Stimulated activated naive B cell treated with anti-CD40 and anti-IgM and Interleukin-4, amounts not matched to agents 10 μg/mL and 1 μg/mL and 100 μg/mL, for 72 hours (primary cell): ENCODE measurements around the gene RECK.
"Not testable (repeated sequence)": the region's sequence is repeated elsewhere in the genome, so short reads cannot be mapped to it uniquely, and the experiment has no call there.

Source experiments
- ATAC-seq, 2 donors: fragments of 150-1000 bp; cut with Tn5 transposase; replicated peaks; 2 replicates each; pipeline ENCODE4 v1.10.0; 2021; ENCODE audit warnings: moderate library complexity in 1 of 2
- DNase-seq: peaks from one replicate; pipeline ENCODE4 v3.0.0; 2021
- H3K27ac Mint-ChIP-seq: one replicate; pipeline ENCODE4 v1.8.0; 2022; ENCODE audit warnings: mild to moderate bottlenecking, mixed read lengths
- H3K27me3 Mint-ChIP-seq, 2 donors: one replicate each; pipeline ENCODE4 v1.8.0; 2022; ENCODE audit warnings: mixed read lengths in 2 of 2
- H3K36me3 Mint-ChIP-seq, 2 donors: one replicate each; pipeline ENCODE4 v1.8.0; 2022; ENCODE audit warnings: mixed read lengths in 2 of 2, mild to moderate bottlenecking in 1 of 2
- H3K4me1 Mint-ChIP-seq, 2 donors: one replicate each; pipeline ENCODE4 v1.8.0; 2022; ENCODE audit warnings: mixed read lengths in 2 of 2, mild to moderate bottlenecking in 1 of 2
- H3K4me3 Mint-ChIP-seq, 2 donors: one replicate each; pipeline ENCODE4 v1.8.0; 2022; ENCODE audit warnings: mild to moderate bottlenecking in 2 of 2, mixed read lengths in 2 of 2, moderate library complexity in 1 of 2
- H3K9me3 Mint-ChIP-seq, 2 donors: one replicate each; pipeline ENCODE4 v1.8.0; 2022; ENCODE audit warnings: mixed read lengths in 2 of 2, mild to moderate bottlenecking in 1 of 2

RECK gene

GRCh38 chr9:36150574-36151315 lies 114.0 kb downstream of the RECK start:
- Mint-ChIP-seq H3K27me3 (no peaks in the 10 kb centered on the region), H3K4me1 (peaks cover 38 to 67% of the 10 kb centered on the region in 2 donors), H3K36me3 (peaks cover 23 to 41% of the 10 kb centered on the region in 2 donors), H3K27ac (peak overlapping the region; percentile 98), H3K9me3 (peaks cover 5 to 7% of the 10 kb centered on the region in 2 donors), H3K4me3 (peak overlapping the region; percentile 79 to 85)
- no peak for ATAC-seq
- DNase-seq, result no peak

- Mint-ChIP-seq H3K4me3 (peak overlapping the region; percentile 79 to 85), H3K27me3 (no peaks in the 10 kb centered on the region), H3K27ac (peak overlapping the region; percentile 98), H3K4me1 (peaks cover 38 to 59% of the 10 kb centered on the region in 2 donors), H3K9me3 (peaks cover 0 to 2% of the 10 kb centered on the region in 2 donors), H3K36me3 (peaks cover 18 to 36% of the 10 kb centered on the region in 2 donors)
- ATAC-seq (peak; percentile 92 to 96), DNase-seq (peak; percentile 80)
Observed at GRCh38 chr9:36151316-36152210, 114.8 kb downstream of the RECK start.

- Mint-ChIP-seq H3K4me1 (peaks cover 37 to 55% of the 10 kb centered on the region in 2 donors), H3K36me3 (peaks cover 14 to 27% of the 10 kb centered on the region in 2 donors), H3K27ac (peak overlapping the region; percentile 78), H3K27me3 (no peaks in the 10 kb centered on the region), H3K4me3 (peak overlapping the region; percentile 52 to 61), H3K9me3 (peaks cover 0 to 3% of the 10 kb centered on the region in 2 donors)
- no peak for DNase-seq
- ATAC-seq, result peak in 1 of 2 donors; percentile 3
Observed at GRCh38 chr9:36152741-36153438, 116.2 kb downstream of the RECK start.

- Mint-ChIP-seq H3K36me3 (peaks cover 21 to 33% of the 10 kb centered on the region in 2 donors), H3K4me1 (peaks cover 39 to 58% of the 10 kb centered on the region in 2 donors), H3K4me3 (peak overlapping the region; percentile 52 to 61), H3K27me3 (no peaks in the 10 kb centered on the region), H3K9me3 (peaks cover 0 to 3% of the 10 kb centered on the region in 2 donors), H3K27ac (peak overlapping the region; percentile 82)
- ATAC-seq, result peak; percentile 21 to 28
- peak; percentile 37 for DNase-seq
Observed at GRCh38 chr9:36153746-36154145, 117.0 kb downstream of the RECK start.

DNA sequence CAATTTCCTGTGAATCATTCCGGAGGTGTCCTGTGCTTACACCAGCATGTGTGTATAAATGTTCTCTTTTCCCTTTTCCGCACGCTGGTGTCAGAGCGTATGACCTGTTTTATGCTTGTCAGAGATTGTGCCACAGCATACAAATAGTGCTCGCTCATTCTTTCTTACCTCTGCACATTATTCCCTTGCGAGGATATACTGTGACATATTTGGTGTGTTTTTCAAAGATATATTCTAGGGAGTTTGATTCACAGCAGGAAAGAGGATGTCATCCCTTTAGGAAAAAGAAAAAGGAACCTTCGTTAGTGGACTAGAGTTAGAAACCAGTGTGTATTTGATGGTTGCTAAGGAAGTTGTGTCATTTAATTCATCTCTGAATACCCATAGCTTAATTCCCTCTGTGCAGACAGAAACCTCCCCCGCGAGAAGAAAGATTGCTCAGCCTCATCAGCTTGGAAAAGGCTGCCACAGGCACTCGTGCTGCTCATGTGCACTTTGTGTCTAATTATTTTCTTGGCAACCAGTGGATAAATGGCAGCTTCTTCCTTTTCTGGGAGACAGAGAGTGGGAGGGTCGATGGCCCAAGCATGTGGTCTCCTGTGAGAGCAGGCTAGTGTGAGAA lies 117.7 kb downstream of the RECK start:
- peak overlapping the region; percentile 82 for H3K27ac Mint-ChIP-seq

GRCh38 chr9:36156116-36156515 lies 119.4 kb downstream of the RECK start:
- ATAC-seq (no peak), DNase-seq (no peak)
- Mint-ChIP-seq H3K4me3 (no peak overlapping the region), H3K36me3 (peaks cover 25 to 42% of the 10 kb centered on the region in 2 donors), H3K27ac (no peak overlapping the region), H3K27me3 (no peaks in the 10 kb centered on the region), H3K9me3 (peaks cover 0 to 3% of the 10 kb centered on the region in 2 donors), H3K4me1 (peaks cover 35 to 42% of the 10 kb centered on the region in 2 donors)

More for the DNA sequence above, 117.7 kb downstream of the RECK start:
- DNase-seq (no peak), ATAC-seq (peak in 1 of 2 donors; percentile 33)
- Mint-ChIP-seq H3K4me1 (peaks cover 39 to 58% of the 10 kb centered on the region in 2 donors), H3K9me3 (peaks cover 0 to 3% of the 10 kb centered on the region in 2 donors), H3K36me3 (peaks cover 23 to 36% of the 10 kb centered on the region in 2 donors), H3K27me3 (no peaks in the 10 kb centered on the region), H3K4me3 (peak overlapping the region; percentile 39 to 46)

- peaks cover 0 to 3% of the 10 kb centered on the region in 2 donors for H3K9me3 Mint-ChIP-seq
- ATAC-seq, result no peak
- no peak overlapping the region for H3K4me3 Mint-ChIP-seq
- peaks cover 25 to 26% of the 10 kb centered on the region in 2 donors for H3K4me1 Mint-ChIP-seq
- H3K36me3 Mint-ChIP-seq, result peaks cover 25 to 44% of the 10 kb centered on the region in 2 donors
- DNase-seq, result no peak
- H3K27ac Mint-ChIP-seq, result no peak overlapping the region
- H3K27me3 Mint-ChIP-seq, result no peaks in the 10 kb centered on the region
Observed at GRCh38 chr9:36158122-36158521, 121.4 kb downstream of the RECK start.

DNA sequence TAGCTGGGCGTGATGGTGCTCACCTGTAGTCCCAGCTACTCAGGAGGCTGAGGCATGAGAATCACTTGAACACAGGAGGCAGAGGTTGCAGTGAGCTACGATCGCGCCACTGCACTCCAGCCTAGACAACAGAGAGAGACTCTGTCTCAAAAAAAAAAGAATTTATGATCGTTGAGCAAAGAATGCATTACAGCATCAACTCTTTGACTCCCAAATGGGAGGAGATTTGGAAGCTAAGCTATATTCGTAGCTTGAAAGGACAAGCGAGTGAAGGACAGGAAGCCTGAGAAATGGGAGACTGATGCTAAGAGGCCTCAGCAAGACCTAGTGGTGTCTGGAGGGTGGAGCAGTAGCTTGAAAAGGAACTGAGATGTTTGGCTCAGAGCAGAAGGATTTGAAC lies 122.2 kb downstream of the RECK start:
- Mint-ChIP-seq H3K27me3 (no peaks in the 10 kb centered on the region), H3K27ac (no peak overlapping the region), H3K4me3 (no peak overlapping the region), H3K36me3 (peaks cover 21 to 39% of the 10 kb centered on the region in 2 donors), H3K4me1 (peaks cover 18% of the 10 kb centered on the region in 2 donors), H3K9me3 (peaks cover 0 to 3% of the 10 kb centered on the region in 2 donors)
- no peak for ATAC-seq
- no peak for DNase-seq

- not testable (repeated sequence) for H3K27me3 Mint-ChIP-seq, H3K27ac Mint-ChIP-seq, H3K4me3 Mint-ChIP-seq, DNase-seq, ATAC-seq, H3K9me3 Mint-ChIP-seq
- Mint-ChIP-seq H3K36me3 (peaks cover 19 to 36% of the 10 kb centered on the region in 2 donors), H3K4me1 (peaks cover 12% of the 10 kb centered on the region in 2 donors)
Observed at GRCh38 chr9:36159509-36159908, 122.8 kb downstream of the RECK start.

GRCh38 chr9:36160126-36160525 lies 123.4 kb downstream of the RECK start:
- not testable (repeated sequence) for DNase-seq, H3K27me3 Mint-ChIP-seq, ATAC-seq, H3K9me3 Mint-ChIP-seq, H3K27ac Mint-ChIP-seq, H3K4me3 Mint-ChIP-seq, H3K4me1 Mint-ChIP-seq
- peaks cover 19 to 32% of the 10 kb centered on the region in 2 donors for H3K36me3 Mint-ChIP-seq

DNA sequence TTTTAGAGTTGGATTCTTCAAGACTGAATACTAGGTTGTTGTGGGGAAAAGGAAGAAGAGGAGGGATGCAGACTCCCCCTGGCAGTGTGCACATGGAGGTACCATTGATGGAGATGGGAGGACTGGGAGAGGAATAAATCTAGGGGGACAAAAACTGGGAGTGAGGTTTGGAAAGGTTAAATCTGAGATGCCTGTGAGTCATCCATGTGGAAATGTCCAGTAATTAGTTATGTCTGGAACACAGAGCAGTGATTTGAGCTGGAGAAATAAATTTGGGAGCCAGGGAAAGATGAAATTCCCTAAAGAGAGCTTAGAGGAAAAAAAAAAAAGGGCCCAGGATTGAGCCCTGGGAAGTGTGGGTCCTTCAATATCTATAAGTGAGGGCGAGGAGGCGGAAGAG lies 124.5 kb downstream of the RECK start:
- Mint-ChIP-seq H3K36me3 (peaks cover 19 to 32% of the 10 kb centered on the region in 2 donors), H3K4me3 (no peak overlapping the region), H3K4me1 (peaks cover 9 to 10% of the 10 kb centered on the region in 2 donors), H3K9me3 (peaks cover 0 to 3% of the 10 kb centered on the region in 2 donors), H3K27ac (no peak overlapping the region), H3K27me3 (no peaks in the 10 kb centered on the region)
- DNase-seq (no peak), ATAC-seq (no peak)

DNA sequence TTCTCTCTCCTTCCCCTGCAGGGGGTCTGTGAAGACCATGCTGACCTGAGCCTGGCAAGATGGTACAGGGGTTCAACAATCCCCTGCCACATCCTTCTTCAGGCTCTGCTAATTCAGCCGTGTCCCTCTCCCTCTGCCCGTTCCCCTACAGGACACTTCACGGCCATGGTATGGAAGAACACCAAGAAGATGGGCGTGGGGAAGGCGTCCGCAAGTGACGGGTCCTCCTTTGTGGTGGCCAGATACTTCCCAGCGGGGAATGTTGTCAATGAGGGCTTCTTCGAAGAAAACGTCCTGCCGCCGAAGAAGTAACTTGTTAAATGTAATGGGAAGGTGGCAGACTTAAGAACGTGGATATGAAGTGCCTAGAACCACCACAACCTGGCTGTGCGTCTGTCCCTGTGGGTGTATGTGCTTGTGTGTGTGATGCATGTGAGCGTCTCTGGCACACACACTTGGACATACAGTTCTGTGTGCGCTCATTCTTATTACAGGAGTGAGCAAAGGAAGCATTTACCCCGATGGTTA lies 125.6 kb downstream of the RECK start:
- peaks cover 15 to 27% of the 10 kb centered on the region in 2 donors for H3K36me3 Mint-ChIP-seq

DNA sequence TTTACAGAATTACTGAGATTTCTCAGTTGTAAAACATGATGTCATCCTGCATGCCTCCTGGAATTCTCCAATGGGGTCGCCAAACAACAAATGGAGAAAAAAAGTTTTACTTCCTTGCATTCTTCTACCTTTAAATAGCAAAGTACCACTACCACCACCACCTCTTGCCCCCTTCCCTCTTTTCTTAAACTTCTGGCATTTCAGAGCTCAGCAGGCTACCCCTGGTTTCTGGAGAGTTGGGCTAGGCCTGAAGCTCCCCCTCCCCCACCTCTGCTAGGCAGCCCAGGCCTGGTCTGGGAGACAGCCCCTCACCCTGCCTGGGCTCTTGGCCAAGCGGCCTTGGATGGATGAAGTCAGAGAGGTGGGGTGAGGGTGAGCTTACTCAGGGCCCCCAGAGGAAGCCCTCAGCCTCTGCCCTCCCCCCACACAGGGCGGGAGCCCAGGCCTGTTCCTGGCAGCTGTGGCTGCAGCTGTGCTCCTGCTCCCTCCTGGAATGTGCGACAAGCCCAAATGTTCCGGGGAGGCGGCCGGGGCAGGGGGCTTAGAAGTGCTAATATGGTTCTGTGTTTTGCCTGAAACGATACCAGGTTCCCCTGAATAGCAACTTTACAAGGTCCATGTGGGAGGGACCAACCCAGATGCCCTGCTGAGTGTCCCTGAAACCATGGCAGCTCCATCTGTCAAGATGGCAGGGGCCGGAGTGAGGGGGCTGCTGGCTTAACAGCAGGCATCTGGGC lies 126.5 kb downstream of the RECK start:
- Mint-ChIP-seq H3K9me3 (no peaks in the 10 kb centered on the region), H3K36me3 (peaks cover 12 to 25% of the 10 kb centered on the region in 2 donors), H3K4me3 (no peak overlapping the region), H3K27ac (no peak overlapping the region), H3K4me1 (peaks cover 7 to 9% of the 10 kb centered on the region in 2 donors), H3K27me3 (no peaks in the 10 kb centered on the region)
- ATAC-seq (no peak), DNase-seq (no peak)

More for the DNA sequence above, 125.6 kb downstream of the RECK start:
- no peak overlapping the region for H3K27ac Mint-ChIP-seq
- H3K4me3 Mint-ChIP-seq, result no peak overlapping the region
- H3K4me1 Mint-ChIP-seq, result peaks cover 11 to 16% of the 10 kb centered on the region in 2 donors
- no peaks in the 10 kb centered on the region for H3K9me3 Mint-ChIP-seq
- H3K27me3 Mint-ChIP-seq, result no peaks in the 10 kb centered on the region
- DNase-seq (no peak), ATAC-seq (no peak)
